Left renal pelvis (tissue), 4 donors: ENCODE results near the gene OLFML2B. TPM values are rescaled to one million over a fixed set of nuclear protein-coding genes. Genes with fewer than 3 reads are reported as not detected.
"Not testable (repeated sequence)": the region's sequence is repeated elsewhere in the genome, so short reads cannot be mapped to it uniquely, and the experiment has no call there.

Source experiments
- DNase-seq, 4 donors: peaks; one replicate each; pipeline ENCODE4 v3.0.0-alpha.2; 2013; ENCODE audit warnings: low read depth in 4 of 4, low spot score in 3 of 4
- polyA plus RNA-seq, 4 donors: library from polyadenylated mRNA; unstranded; fragments of 120-200 nt; gene quantifications; one replicate each; pipeline ENCODE4 v1.2.1, GENCODE V29; 2013; ENCODE audit not compliant: insufficient read length in 4 of 4

The OLFML2B gene
- 10 to 100 TPM; 11.8 to 57.8 (median 13.7) TPM for polyA plus RNA-seq

- no peak for DNase-seq
Measured at GRCh38 chr1:162023547-162024501, at the start of gene OLFML2B. Gene OLFML2B (minus strand): TSS chr1:162023869. CDS start chr1:162023430, 439 bp downstream.

GRCh38 chr1:162072740-162073139, 49.1 kb upstream of the OLFML2B start:
- no peak for DNase-seq

GRCh38 chr1:162070825-162071224, 47.2 kb upstream of the OLFML2B start:
- DNase-seq, result no peak

GRCh38 chr1:162070094-162070748, 46.6 kb upstream of the OLFML2B start:
- no peak for DNase-seq

- peak in 1 of 4 donors; percentile 61 for DNase-seq
Measured at GRCh38 chr1:162069334-162070093, 45.8 kb upstream of the OLFML2B start, which contains the start of gene NOS1AP. Gene NOS1AP (plus strand): TSS chr1:162069691. CDS start chr1:162070178, 487 bp downstream.

GRCh38 chr1:162068301-162068700, 44.6 kb upstream of the OLFML2B start:
- DNase-seq, result no peak

GRCh38 chr1:162067466-162067865, 43.8 kb upstream of the OLFML2B start:
- no peak for DNase-seq

GRCh38 chr1:162066836-162067235, 43.2 kb upstream of the OLFML2B start:
- not testable (repeated sequence) for DNase-seq

GRCh38 chr1:162065016-162065415, 41.3 kb upstream of the OLFML2B start:
- DNase-seq, result no peak

GRCh38 chr1:162062542-162063015, 38.9 kb upstream of the OLFML2B start:
- no peak for DNase-seq

- DNase-seq, result no peak
Measured at GRCh38 chr1:162060314-162060713, 36.6 kb upstream of the OLFML2B start.

GRCh38 chr1:162059721-162060120, 36.1 kb upstream of the OLFML2B start:
- no peak for DNase-seq

GRCh38 chr1:162056579-162056978, 32.9 kb upstream of the OLFML2B start:
- DNase-seq, result no peak

- DNase-seq, result no peak
Measured at GRCh38 chr1:162056043-162056442, 32.4 kb upstream of the OLFML2B start.

- DNase-seq, result no peak
Measured at GRCh38 chr1:162055062-162055461, 31.4 kb upstream of the OLFML2B start.

- DNase-seq, result not testable (repeated sequence)
Measured at GRCh38 chr1:162053949-162054348, 30.3 kb upstream of the OLFML2B start.

GRCh38 chr1:162046921-162047320, 23.3 kb upstream of the OLFML2B start:
- DNase-seq, result no peak

GRCh38 chr1:162042361-162042760, 18.7 kb upstream of the OLFML2B start:
- no peak for DNase-seq

GRCh38 chr1:162040657-162041056, 17.0 kb upstream of the OLFML2B start:
- DNase-seq, result no peak

- no peak for DNase-seq
Measured at GRCh38 chr1:162040001-162040400, 16.3 kb upstream of the OLFML2B start.

GRCh38 chr1:162038624-162039023, 15.0 kb upstream of the OLFML2B start:
- DNase-seq, result no peak
